Cardiac ventricle fibroblast (primary cell): ENCODE results near the gene EN1. TPM values are rescaled to one million over a fixed set of nuclear protein-coding genes. Genes with fewer than 3 reads are reported as not detected.

Experiments
- total RNA-seq: library from RNA; depleted of rRNA; stranded (reverse); fragments of >200 nt; gene quantifications from 2 replicates; pipeline ENCODE4 v1.2.3, GENCODE V29; 2015

EN1 gene
- 0.37 TPM in 1 of 2 replicates, not detected in the other for total RNA-seq

DNA sequence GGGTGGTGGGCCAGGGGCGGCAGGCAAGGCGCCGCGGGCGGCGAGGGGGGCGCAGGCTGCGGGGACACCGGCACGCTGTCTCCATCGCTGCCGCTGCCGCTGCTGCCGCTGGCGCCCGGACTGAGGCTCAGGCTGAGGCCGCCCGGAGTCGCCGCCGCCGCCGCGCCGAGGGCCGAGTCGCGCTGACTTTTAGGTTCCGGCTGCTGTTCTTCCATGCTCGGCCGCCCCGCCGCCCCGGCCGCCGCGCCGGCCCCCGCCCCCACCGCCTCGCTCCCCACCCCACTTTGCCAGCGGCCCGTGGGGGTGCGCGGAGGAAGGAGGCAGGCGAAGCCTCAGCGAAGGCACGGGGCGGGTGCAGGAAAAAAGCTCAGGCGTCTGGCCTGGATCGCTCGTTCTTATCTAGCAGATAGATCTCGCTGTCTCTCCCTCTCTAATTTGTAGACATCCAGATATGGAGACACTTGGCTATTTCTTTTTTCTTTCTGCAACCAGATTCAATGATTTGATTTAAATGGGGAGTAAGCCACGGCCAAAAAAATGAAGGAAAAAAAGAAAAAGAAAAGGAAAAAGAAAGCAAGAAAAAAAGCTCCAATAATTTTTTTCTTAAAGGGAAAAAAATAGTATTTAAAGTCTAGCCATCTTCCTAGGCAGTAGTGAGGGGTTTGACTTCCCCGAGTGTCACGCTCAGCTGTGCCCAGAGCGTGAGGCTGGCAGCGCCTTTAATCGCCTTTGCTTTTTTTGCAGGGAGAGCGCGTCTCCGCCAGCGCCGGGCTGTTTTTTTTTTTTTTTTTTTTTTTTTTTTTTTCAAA, at the start of gene EN1:
Gene EN1, minus strand, starts transcription at position 696 of the 809 bp plus-strand sequence. Its CDS starts 481 bp downstream, at position 215.

Other genes with a start within 250 kb of the EN1 start
- gene MARCO, start 94.5 kb upstream of the EN1 start, total RNA-seq: not detected in 2 replicates